ENCODE measurements around the gene MARCHF3. TPM values are rescaled to one million over a fixed set of nuclear protein-coding genes. Genes with fewer than 3 reads are reported as not detected.
"Not testable (repeated sequence)": the region's sequence is repeated elsewhere in the genome, so short reads cannot be mapped to it uniquely, and the experiment has no call there.

The MARCHF3 gene
- polyA plus RNA-seq, 1 donor from 2014 or later = 3.9 TPM

GRCh38 chr5:127022846-127023245 lies 7.5 kb downstream of the MARCHF3 start:
- H3K4me3 ChIP-seq (ENCODE audit: low read length) = no peak overlapping the region
- H3F3A ChIP-seq (ENCODE audit: insufficient read depth, low read length, poor library complexity, severe bottlenecking) = no peaks in the 10 kb centered on the region
- H3K9ac ChIP-seq (ENCODE audit: low read length) = no peak overlapping the region
- no peaks in the 10 kb centered on the region for H3K27me3 ChIP-seq (ENCODE audit: insufficient read depth, low read depth, low read length)
- H3K9me3 ChIP-seq (ENCODE audit: low read length) = no peaks in the 10 kb centered on the region
- H3K36me3 ChIP-seq (ENCODE audit: insufficient read depth, low read length) = no peaks in the 10 kb centered on the region
- H3K9me2 ChIP-seq (ENCODE audit: insufficient read depth, low read length) = no peaks in the 10 kb centered on the region
- H4K20me1 ChIP-seq (ENCODE audit: insufficient read depth) = no peaks in the 10 kb centered on the region
- no peak overlapping the region for H3K27ac ChIP-seq (ENCODE audit: low read length)
- H3K4me2 ChIP-seq (ENCODE audit: low read length) = no peak overlapping the region
- no peaks in the 10 kb centered on the region for H3K79me2 ChIP-seq (replicated peaks; ENCODE audit: insufficient read depth, low read length)
- H2AFZ ChIP-seq (ENCODE audit: low read depth, low read length) = no peak overlapping the region
- TF ChIP-seq POLR2AphosphoS5 (IDR thresholded peaks at IDR 0.05) (no peak), EP300 (conservative IDR thresholded peaks at IDR 0.05; ENCODE audit: poor library complexity, severe bottlenecking) (no peak), SMC3 (conservative IDR thresholded peaks at IDR 0.05; ENCODE audit: poor library complexity) (no peak), CTCF (IDR thresholded peaks at IDR 0.05; ENCODE audit: poor library complexity, severe bottlenecking) (no peak), REST (IDR thresholded peaks at IDR 0.05; ENCODE audit: borderline replicate concordance) (no peak), MXI1 (conservative IDR thresholded peaks at IDR 0.05; ENCODE audit: poor library complexity, severe bottlenecking) (no peak), RAD21 (conservative IDR thresholded peaks at IDR 0.05) (no peak), TAF1 (IDR thresholded peaks at IDR 0.05; ENCODE audit: low read depth) (no peak), EZH2 (IDR thresholded peaks at IDR 0.05; ENCODE audit: borderline replicate concordance, insufficient read depth, low read length, poor library complexity, severe bottlenecking) (no peak)

GRCh38 chr5:127019928-127020327 lies 10.4 kb downstream of the MARCHF3 start:
- Histone ChIP-seq H3F3A (ENCODE audit: insufficient read depth, low read length, poor library complexity, severe bottlenecking) (no peaks in the 10 kb centered on the region), H3K9ac (ENCODE audit: low read length) (no peak overlapping the region), H2AFZ (ENCODE audit: low read depth, low read length) (no peak overlapping the region), H3K36me3 (ENCODE audit: insufficient read depth, low read length) (no peaks in the 10 kb centered on the region), H3K9me2 (ENCODE audit: insufficient read depth, low read length) (no peaks in the 10 kb centered on the region), H3K27me3 (ENCODE audit: insufficient read depth, low read depth, low read length) (no peaks in the 10 kb centered on the region), H3K4me2 (ENCODE audit: low read length) (no peak overlapping the region), H3K4me3 (ENCODE audit: low read length) (no peak overlapping the region), H4K20me1 (ENCODE audit: insufficient read depth) (no peaks in the 10 kb centered on the region), H3K9me3 (ENCODE audit: low read length) (no peaks in the 10 kb centered on the region), H3K27ac (ENCODE audit: low read length) (no peak overlapping the region), H3K79me2 (replicated peaks; ENCODE audit: insufficient read depth, low read length) (no peaks in the 10 kb centered on the region)
- no peak for TF ChIP-seq REST (IDR thresholded peaks at IDR 0.05; ENCODE audit: borderline replicate concordance)

- not testable (repeated sequence) for H3K9me3 ChIP-seq (ENCODE audit: low read length); H3K27me3 ChIP-seq (ENCODE audit: insufficient read depth, low read depth, low read length); H2AFZ ChIP-seq (ENCODE audit: low read depth, low read length); H3K4me2 ChIP-seq (ENCODE audit: low read length); H4K20me1 ChIP-seq (ENCODE audit: insufficient read depth); H3K79me2 ChIP-seq (replicated peaks; ENCODE audit: insufficient read depth, low read length); H3K4me3 ChIP-seq (ENCODE audit: low read length); H3K9me2 ChIP-seq (ENCODE audit: insufficient read depth, low read length); H3K9ac ChIP-seq (ENCODE audit: low read length); H3K36me3 ChIP-seq (ENCODE audit: insufficient read depth, low read length); H3F3A ChIP-seq (ENCODE audit: insufficient read depth, low read length, poor library complexity, severe bottlenecking); H3K27ac ChIP-seq (ENCODE audit: low read length)
These were observed 13.6 kb downstream of the MARCHF3 start for GRCh38 chr5:127016722-127017121.

Measured in neural cell (in vitro differentiated cells).